ENCODE results near the gene EPB41L2.

The EPB41L2 gene

DNA sequence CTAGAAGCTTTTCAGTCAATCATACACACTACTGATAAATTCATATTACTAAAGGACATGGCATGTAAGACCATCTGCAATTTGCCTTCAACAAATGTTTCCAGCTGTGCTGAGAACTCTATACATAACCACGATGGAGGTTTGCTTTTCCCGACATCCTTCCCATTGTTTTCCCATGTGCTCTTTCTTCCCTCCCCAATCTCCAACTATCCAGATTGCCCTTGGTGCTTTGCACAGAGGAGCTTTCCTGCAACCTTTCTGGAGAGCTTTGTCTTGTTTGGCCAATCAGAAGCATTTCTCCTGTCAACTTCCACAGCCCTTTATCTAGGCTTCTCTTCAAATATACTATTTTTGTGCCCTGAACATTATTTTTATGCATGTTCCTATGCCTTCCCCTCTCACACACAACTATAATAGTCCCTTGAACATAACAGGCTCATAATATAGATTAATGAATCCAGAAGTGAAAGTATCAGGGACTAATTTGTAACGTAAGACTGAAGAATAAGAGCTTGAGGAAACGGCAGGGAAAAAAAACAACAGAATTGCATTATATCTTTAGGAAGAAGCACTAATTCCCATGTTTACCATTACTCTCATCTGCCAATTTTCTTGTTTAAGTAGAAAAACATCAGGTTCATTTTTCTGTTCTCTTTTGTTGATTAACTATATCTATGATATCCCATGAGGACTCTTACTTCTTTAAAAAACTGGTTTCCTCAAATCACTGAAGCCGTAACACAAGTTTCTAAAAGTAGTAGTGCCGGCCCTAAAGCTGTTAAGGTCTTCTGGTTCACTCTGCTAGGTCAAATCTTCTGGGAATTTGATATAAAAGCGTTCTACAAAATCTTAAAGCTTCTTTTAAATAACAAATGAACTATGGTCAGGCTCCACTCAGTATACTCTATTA, 215.8 kb downstream of the EPB41L2 start:
- Histone ChIP-seq H3K36me3 (replicated peaks) (no peaks in the 10 kb centered on the region), H3K27me3 (replicated peaks) (no peaks in the 10 kb centered on the region), H3K27ac (no peak overlapping the region), H3K4me3 (ENCODE audit: low read depth, low read length) (no peak overlapping the region)
- in situ Hi-C loops (cut with HindIII; ENCODE audit: low pct_ligation_motif_present, low sequenced_read_pairs), result no loop called here
- TF ChIP-seq, protein P1, sequence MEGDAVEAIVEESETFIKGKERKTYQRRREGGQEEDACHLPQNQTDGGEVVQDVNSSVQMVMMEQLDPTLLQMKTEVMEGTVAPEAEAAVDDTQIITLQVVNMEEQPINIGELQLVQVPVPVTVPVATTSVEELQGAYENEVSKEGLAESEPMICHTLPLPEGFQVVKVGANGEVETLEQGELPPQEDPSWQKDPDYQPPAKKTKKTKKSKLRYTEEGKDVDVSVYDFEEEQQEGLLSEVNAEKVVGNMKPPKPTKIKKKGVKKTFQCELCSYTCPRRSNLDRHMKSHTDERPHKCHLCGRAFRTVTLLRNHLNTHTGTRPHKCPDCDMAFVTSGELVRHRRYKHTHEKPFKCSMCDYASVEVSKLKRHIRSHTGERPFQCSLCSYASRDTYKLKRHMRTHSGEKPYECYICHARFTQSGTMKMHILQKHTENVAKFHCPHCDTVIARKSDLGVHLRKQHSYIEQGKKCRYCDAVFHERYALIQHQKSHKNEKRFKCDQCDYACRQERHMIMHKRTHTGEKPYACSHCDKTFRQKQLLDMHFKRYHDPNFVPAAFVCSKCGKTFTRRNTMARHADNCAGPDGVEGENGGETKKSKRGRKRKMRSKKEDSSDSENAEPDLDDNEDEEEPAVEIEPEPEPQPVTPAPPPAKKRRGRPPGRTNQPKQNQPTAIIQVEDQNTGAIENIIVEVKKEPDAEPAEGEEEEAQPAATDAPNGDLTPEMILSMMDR (IDR thresholded peaks at IDR 0.05; ENCODE audit: low read depth, low read length, missing control alignments), result no peak
- no peak for DNase-seq

DNA sequence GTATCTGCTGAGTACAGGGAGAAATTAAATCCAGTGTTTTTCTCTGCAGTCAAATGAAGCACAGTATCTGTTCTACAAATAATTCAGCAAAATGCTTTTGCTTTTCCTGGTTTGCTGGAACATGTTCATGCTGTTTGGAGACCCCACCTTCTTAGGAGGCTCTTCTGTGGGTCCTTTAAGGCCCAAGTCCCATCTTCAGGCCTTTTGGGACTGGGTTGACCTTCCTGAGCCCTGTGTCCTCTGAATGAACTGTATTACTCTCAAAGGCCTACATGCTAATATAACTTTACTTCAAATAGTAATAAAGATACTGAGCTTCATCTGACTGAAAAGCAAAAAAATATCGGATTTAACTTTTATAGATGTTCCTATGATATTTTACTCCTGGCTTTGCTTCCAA, 216.5 kb downstream of the EPB41L2 start:
- Histone ChIP-seq H3K36me3 (replicated peaks) (no peaks in the 10 kb centered on the region), H3K27me3 (replicated peaks) (no peaks in the 10 kb centered on the region), H3K4me3 (ENCODE audit: low read depth, low read length) (no peak overlapping the region), H3K27ac (no peak overlapping the region)
- DNase-seq, result no peak
- TF ChIP-seq, protein P1 (IDR thresholded peaks at IDR 0.05; ENCODE audit: low read depth, low read length, missing control alignments), result no peak
- in situ Hi-C loops (cut with HindIII; ENCODE audit: low pct_ligation_motif_present, low sequenced_read_pairs), result no loop called here

GRCh38 chr6:130843575-130844320, 219.3 kb downstream of the EPB41L2 start:
- no peaks in the 10 kb centered on the region for H3K36me3 ChIP-seq (replicated peaks)
- H3K4me3 ChIP-seq (ENCODE audit: low read depth, low read length), result no peak overlapping the region
- TF ChIP-seq, protein P1 (IDR thresholded peaks at IDR 0.05; ENCODE audit: low read depth, low read length, missing control alignments), result peak; percentile 47
- H3K27ac ChIP-seq, result no peak overlapping the region
- in situ Hi-C loops (cut with HindIII; ENCODE audit: low pct_ligation_motif_present, low sequenced_read_pairs), result no loop called here
- peak; percentile 42 for DNase-seq
- no peaks in the 10 kb centered on the region for H3K27me3 ChIP-seq (replicated peaks)

- H3K36me3 ChIP-seq (replicated peaks), result no peaks in the 10 kb centered on the region
- TF ChIP-seq, protein P1 (IDR thresholded peaks at IDR 0.05; ENCODE audit: low read depth, low read length, missing control alignments), result no peak
- in situ Hi-C loops (cut with HindIII; ENCODE audit: low pct_ligation_motif_present, low sequenced_read_pairs), result no loop called here
- no peak for DNase-seq
- H3K27me3 ChIP-seq (replicated peaks), result no peaks in the 10 kb centered on the region
- no peak overlapping the region for H3K4me3 ChIP-seq (ENCODE audit: low read depth, low read length)
- no peak overlapping the region for H3K27ac ChIP-seq
Observed at GRCh38 chr6:130841128-130841728, 221.8 kb downstream of the EPB41L2 start.

DNA sequence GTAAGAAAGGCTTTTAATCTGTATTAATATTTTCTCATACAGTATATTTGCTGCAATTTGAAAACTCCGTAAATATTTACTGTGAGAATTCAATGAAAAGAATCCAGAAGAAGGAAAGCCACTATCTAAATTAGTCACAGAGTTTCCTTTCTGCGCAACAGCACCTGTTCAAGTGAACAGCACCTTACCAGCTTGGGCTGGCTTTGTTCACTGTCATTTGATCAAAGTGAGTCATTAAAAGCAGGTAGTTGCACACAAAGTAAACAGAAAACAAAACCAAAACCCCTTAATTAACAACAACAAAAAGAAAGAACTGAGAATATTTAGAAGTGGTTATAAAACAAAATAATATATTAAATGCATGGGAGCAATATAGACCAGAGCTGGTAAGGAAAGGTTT, 223.0 kb downstream of the EPB41L2 start:
- H3K36me3 ChIP-seq (replicated peaks), result no peaks in the 10 kb centered on the region
- no peak overlapping the region for H3K27ac ChIP-seq
- no peaks in the 10 kb centered on the region for H3K27me3 ChIP-seq (replicated peaks)
- DNase-seq, result no peak
- in situ Hi-C loops (cut with HindIII; ENCODE audit: low pct_ligation_motif_present, low sequenced_read_pairs), result no loop called here
- TF ChIP-seq, protein P1 (IDR thresholded peaks at IDR 0.05; ENCODE audit: low read depth, low read length, missing control alignments), result no peak
- no peak overlapping the region for H3K4me3 ChIP-seq (ENCODE audit: low read depth, low read length)

Measured in brain microvascular endothelial cell (primary cell).